ENCODE measurements around the gene SRGAP2. TPM values are rescaled to one million over a fixed set of nuclear protein-coding genes. Genes with fewer than 3 reads are reported as not detected.
"Not testable (repeated sequence)": the region's sequence is repeated elsewhere in the genome, so short reads cannot be mapped to it uniquely, and the experiment has no call there.

The SRGAP2 gene
- polyA plus RNA-seq, 1 donor from 2014 or later = 18.5 TPM

GRCh38 chr1:206215600-206216392 is 12.5 kb downstream of the SRGAP2 start:
- not testable (repeated sequence) for H3K9me2 ChIP-seq (ENCODE audit: insufficient read depth, low read length); H3K27me3 ChIP-seq (ENCODE audit: insufficient read depth, low read depth, low read length); H3K79me2 ChIP-seq (replicated peaks; ENCODE audit: insufficient read depth, low read length); H3F3A ChIP-seq (ENCODE audit: insufficient read depth, low read length, poor library complexity, severe bottlenecking); H2AFZ ChIP-seq (ENCODE audit: low read depth, low read length); H3K9me3 ChIP-seq (ENCODE audit: low read length); H3K4me3 ChIP-seq (ENCODE audit: low read length); H4K20me1 ChIP-seq (ENCODE audit: insufficient read depth); H3K9ac ChIP-seq (ENCODE audit: low read length); H3K36me3 ChIP-seq (ENCODE audit: insufficient read depth, low read length); H3K4me2 ChIP-seq (ENCODE audit: low read length); H3K27ac ChIP-seq (ENCODE audit: low read length)

GRCh38 chr1:206218285-206218684 is 14.9 kb downstream of the SRGAP2 start:
- not testable (repeated sequence) for H3F3A ChIP-seq (ENCODE audit: insufficient read depth, low read length, poor library complexity, severe bottlenecking); H3K79me2 ChIP-seq (replicated peaks; ENCODE audit: insufficient read depth, low read length); H3K9me2 ChIP-seq (ENCODE audit: insufficient read depth, low read length); H4K20me1 ChIP-seq (ENCODE audit: insufficient read depth); H3K27ac ChIP-seq (ENCODE audit: low read length); H2AFZ ChIP-seq (ENCODE audit: low read depth, low read length); H3K9ac ChIP-seq (ENCODE audit: low read length); H3K4me3 ChIP-seq (ENCODE audit: low read length); H3K27me3 ChIP-seq (ENCODE audit: insufficient read depth, low read depth, low read length); H3K9me3 ChIP-seq (ENCODE audit: low read length); H3K4me2 ChIP-seq (ENCODE audit: low read length); H3K36me3 ChIP-seq (ENCODE audit: insufficient read depth, low read length)

DNA sequence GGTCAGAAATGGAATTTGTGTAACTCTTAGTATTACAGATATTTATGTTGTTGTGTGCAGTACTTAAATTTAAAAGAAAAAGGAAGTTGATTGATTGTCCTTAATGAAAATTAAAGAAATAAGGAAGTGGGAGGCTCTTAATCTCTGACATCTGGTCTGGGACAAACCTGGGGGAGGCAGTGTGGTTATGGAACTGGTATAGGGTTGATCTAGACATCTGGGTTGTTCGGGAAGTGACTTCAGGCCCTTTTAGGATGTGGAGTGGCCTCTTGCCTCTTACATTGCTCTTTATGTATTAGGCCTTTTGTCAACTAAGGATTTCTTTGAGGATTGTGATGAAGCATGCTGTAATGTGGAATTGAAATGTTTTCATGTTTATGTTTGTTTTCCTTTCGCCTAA is 15.4 kb downstream of the SRGAP2 start:
- not testable (repeated sequence) for H3K4me3 ChIP-seq (ENCODE audit: low read length); H2AFZ ChIP-seq (ENCODE audit: low read depth, low read length); H3K9me2 ChIP-seq (ENCODE audit: insufficient read depth, low read length); H3K9ac ChIP-seq (ENCODE audit: low read length); H3K4me2 ChIP-seq (ENCODE audit: low read length); H3K9me3 ChIP-seq (ENCODE audit: low read length); H3K36me3 ChIP-seq (ENCODE audit: insufficient read depth, low read length); H3K27me3 ChIP-seq (ENCODE audit: insufficient read depth, low read depth, low read length); H4K20me1 ChIP-seq (ENCODE audit: insufficient read depth); H3K79me2 ChIP-seq (replicated peaks; ENCODE audit: insufficient read depth, low read length); H3K27ac ChIP-seq (ENCODE audit: low read length); H3F3A ChIP-seq (ENCODE audit: insufficient read depth, low read length, poor library complexity, severe bottlenecking)

DNA sequence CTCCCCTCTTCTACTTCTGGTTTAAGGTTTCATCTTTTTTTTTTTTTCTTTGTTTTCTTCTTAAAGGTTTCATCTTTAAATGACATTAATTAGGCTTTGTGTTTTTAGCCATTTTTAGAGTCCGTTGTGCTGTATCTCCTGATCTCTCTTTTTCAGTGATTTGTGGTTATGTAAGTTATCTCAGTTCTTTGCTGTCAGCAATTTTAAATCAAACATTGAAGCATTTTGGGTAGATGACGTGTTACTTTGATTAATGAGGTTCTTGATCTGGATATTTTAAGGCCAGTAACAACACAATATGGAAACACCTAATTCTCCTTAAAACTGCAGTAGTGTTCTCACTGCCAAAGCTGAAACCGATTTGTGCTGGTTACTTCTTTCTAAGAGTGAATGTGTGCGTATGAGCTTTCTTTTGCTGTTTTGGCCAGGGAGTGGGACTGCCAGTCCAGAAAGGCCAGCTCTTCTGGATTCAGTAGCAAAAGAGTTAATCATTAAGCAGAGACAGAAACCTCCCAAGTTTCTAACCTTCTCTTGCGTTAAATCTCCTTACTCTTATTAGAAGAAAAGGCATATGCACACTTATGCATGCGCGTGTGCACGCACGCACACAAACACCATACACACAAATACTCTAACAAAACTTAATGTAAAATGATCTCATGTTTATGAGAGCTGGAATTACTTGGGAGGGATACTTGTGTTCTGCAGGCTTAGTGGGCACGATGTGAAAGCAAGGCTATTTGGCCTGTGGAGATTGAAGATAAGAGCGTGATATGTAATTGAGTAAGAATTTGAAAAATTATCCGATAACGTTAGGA is 16.4 kb downstream of the SRGAP2 start:
- H3K9me2 ChIP-seq (ENCODE audit: insufficient read depth, low read length); H3F3A ChIP-seq (ENCODE audit: insufficient read depth, low read length, poor library complexity, severe bottlenecking); H3K27me3 ChIP-seq (ENCODE audit: insufficient read depth, low read depth, low read length); H3K4me3 ChIP-seq (ENCODE audit: low read length); H3K4me2 ChIP-seq (ENCODE audit: low read length); H3K36me3 ChIP-seq (ENCODE audit: insufficient read depth, low read length); H4K20me1 ChIP-seq (ENCODE audit: insufficient read depth); H2AFZ ChIP-seq (ENCODE audit: low read depth, low read length); H3K27ac ChIP-seq (ENCODE audit: low read length); H3K9ac ChIP-seq (ENCODE audit: low read length); H3K79me2 ChIP-seq (replicated peaks; ENCODE audit: insufficient read depth, low read length); H3K9me3 ChIP-seq (ENCODE audit: low read length): not testable (repeated sequence)

- H3K4me2 ChIP-seq (ENCODE audit: low read length) = not testable (repeated sequence)
These were observed 17.1 kb downstream of the SRGAP2 start for GRCh38 chr1:206220332-206221000.

GRCh38 chr1:206221585-206221984 is 18.2 kb downstream of the SRGAP2 start:
- not testable (repeated sequence) for H3K9me2 ChIP-seq (ENCODE audit: insufficient read depth, low read length); H3K27ac ChIP-seq (ENCODE audit: low read length); H3K4me2 ChIP-seq (ENCODE audit: low read length); H3K4me3 ChIP-seq (ENCODE audit: low read length); H2AFZ ChIP-seq (ENCODE audit: low read depth, low read length); H3K36me3 ChIP-seq (ENCODE audit: insufficient read depth, low read length); H4K20me1 ChIP-seq (ENCODE audit: insufficient read depth); H3K9me3 ChIP-seq (ENCODE audit: low read length); H3K27me3 ChIP-seq (ENCODE audit: insufficient read depth, low read depth, low read length); H3K9ac ChIP-seq (ENCODE audit: low read length); H3F3A ChIP-seq (ENCODE audit: insufficient read depth, low read length, poor library complexity, severe bottlenecking); H3K79me2 ChIP-seq (replicated peaks; ENCODE audit: insufficient read depth, low read length)

More at GRCh38 chr1:206220332-206221000, 17.1 kb downstream of the SRGAP2 start:
- H4K20me1 ChIP-seq (ENCODE audit: insufficient read depth); H3K79me2 ChIP-seq (replicated peaks; ENCODE audit: insufficient read depth, low read length); H3K27ac ChIP-seq (ENCODE audit: low read length); H3K9ac ChIP-seq (ENCODE audit: low read length); H3K9me2 ChIP-seq (ENCODE audit: insufficient read depth, low read length); H2AFZ ChIP-seq (ENCODE audit: low read depth, low read length); H3K36me3 ChIP-seq (ENCODE audit: insufficient read depth, low read length); H3K4me3 ChIP-seq (ENCODE audit: low read length); H3K27me3 ChIP-seq (ENCODE audit: insufficient read depth, low read depth, low read length); H3F3A ChIP-seq (ENCODE audit: insufficient read depth, low read length, poor library complexity, severe bottlenecking); H3K9me3 ChIP-seq (ENCODE audit: low read length): not testable (repeated sequence)

DNA sequence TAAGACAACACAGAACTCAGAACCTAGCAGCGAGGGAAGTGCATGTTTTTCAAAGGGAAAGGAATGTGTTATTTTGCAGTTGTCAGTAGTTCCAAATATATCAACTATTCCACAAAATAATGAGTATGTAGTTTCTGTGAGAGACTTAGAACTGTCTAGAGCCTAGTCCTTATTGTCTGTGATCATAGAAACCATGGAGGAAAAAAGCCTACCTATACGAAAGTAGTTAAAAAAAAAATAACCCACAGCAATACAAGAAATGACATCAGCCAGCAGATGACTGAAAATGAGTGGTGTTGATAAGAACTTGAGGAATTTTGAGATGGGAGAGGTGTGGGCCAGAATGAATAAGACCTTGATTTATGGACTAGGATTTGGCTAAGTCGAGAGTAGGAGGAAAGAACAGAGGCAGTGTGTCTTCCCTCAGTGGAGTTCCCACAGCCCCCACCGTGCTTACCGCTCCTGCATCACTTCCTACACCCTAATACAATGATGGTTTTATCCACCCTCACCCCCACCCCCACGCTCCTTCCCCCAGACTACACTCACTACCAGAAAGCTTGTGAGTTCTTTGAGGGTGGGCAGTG is 20.9 kb downstream of the SRGAP2 start:
- H3K9me2 ChIP-seq (ENCODE audit: insufficient read depth, low read length); H3F3A ChIP-seq (ENCODE audit: insufficient read depth, low read length, poor library complexity, severe bottlenecking); H3K4me3 ChIP-seq (ENCODE audit: low read length); H3K9me3 ChIP-seq (ENCODE audit: low read length); H4K20me1 ChIP-seq (ENCODE audit: insufficient read depth); H3K27me3 ChIP-seq (ENCODE audit: insufficient read depth, low read depth, low read length); H3K27ac ChIP-seq (ENCODE audit: low read length); H2AFZ ChIP-seq (ENCODE audit: low read depth, low read length); H3K36me3 ChIP-seq (ENCODE audit: insufficient read depth, low read length); H3K9ac ChIP-seq (ENCODE audit: low read length); H3K79me2 ChIP-seq (replicated peaks; ENCODE audit: insufficient read depth, low read length); H3K4me2 ChIP-seq (ENCODE audit: low read length): not testable (repeated sequence)
